T1000 (cell line): ENCODE data around the gene ARPC4.

Experiments
- DNase-seq: peaks from one replicate; lab custom pipeline; 2025; ENCODE audit warnings: mixed read lengths; lab: John Stamatoyannopoulos, UW

ARPC4 gene

DNA sequence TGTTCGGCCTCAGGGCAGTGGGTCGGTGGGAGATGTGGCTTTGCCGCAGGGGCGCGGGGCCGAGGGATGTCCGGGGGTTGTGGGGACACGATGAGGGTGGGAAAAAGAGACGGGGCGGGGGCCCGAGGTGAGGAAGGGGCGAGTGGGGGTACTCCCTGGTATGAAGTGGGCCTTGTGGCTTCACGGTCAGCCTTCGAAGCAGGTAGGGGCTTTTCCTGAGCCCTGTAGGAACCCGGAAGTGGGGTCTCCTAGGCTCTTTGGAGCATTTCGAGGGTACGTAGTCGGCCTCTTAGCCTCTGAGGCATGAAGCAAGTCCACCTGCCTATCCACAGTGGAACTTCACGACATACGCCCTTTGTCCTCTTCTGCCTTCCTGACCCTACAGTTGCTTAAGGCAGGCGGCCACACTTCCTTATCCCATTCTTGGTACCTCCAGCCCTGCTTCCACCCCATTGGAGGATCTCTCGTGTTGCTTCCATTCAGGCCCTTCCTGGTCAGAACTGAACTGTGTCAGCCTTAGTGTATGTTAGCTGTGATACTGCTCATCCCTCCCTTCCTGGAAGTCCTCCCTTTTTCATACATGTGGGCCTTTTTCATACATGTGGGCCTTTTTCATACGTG, 389 bp downstream of the ARPC4 start:
- DNase-seq, result no peak

DNA sequence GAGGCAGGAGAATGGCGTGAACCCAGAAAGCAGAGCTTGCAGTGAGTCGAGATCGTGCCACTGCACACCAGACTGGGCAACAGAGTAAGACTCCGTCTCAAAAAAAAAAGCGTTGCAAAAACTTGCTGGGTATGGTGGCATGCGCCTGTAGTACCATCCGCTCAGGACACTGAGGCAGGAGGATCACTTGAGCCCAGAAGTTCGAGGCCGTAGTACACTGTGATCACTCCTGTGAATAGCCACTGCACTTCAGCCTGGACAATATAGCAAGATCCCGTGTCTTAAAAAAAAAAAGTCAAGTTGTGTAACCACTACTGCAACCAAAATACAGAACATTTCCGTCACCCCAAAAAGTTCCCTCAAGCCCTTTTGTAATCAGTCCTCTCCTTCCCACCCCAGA, 1.5 kb downstream of the ARPC4 start:
- DNase-seq, result no peak

DNA sequence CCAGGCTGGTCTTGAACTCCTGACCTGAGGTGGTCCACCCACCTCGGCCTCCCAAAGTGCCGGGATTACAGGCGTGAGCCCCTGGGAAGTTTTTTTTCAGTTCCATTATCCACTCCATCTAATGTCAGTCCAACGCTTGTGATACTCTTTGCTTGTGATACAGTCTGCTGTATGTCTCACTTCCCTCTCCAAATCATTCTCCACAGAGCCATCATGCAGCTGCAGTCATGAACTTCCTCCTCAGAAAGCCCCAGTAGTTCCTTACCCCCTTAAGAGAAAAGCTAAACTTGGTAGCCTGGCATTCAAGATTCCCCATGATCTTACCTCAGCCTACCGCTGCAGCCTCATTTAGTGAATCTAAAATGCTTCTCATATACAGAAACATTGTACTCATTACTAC, 2.3 kb downstream of the ARPC4 start:
- no peak for DNase-seq

DNA sequence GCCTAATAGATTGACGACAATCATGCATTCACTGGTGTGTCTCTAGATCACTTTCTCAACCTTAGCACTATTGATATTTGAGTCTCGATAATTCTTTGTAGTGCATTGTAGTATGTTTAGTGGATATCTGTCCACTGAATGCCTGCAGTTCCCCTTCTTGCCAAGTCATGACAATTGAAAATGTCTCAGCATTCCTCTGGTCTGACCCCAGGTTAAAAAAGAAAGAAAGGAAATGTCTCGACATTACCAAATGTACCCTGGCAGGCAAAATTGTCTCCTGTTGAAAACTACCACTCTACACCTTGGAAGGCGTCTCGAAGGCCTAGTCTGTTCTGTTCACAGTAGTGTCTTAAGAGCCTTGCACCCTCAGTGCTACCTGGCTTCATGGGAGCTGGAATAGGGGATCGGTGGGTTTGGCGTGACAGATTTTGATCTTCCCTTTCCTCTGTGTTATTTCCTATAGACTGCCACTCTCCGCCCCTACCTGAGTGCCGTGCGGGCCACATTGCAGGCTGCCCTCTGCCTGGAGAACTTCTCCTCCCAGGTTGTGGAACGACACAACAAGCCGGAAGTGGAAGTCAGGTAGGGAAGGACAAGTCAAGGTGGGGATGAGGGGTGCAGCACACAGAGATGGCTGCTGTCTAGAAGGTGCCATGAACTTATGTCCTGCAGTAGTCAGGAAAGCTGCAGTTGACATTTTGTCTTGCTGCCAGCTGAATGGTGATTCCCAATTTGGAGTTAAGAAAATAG, 4.5 kb downstream of the ARPC4 start:
- DNase-seq, result no peak

DNA sequence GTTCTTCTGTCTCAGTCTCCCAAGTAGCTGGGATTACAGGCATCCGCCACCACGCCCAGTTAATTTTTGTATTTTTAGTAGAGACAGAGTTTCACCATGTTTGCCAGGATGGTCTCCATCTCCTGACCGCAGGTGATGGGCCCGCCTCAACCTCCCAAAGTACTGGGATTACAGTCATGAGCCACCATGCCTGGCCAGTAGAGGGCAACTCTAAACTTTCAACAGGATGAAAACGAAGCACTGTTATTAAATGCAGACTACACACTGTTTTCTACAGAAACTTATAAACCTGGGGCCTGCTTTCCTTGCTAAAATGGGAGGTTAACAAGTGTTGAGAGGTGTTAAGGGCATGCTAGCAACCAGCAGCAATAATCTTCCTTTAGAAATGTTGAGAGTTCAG, 7.6 kb downstream of the ARPC4 start:
- DNase-seq, result no peak

DNA sequence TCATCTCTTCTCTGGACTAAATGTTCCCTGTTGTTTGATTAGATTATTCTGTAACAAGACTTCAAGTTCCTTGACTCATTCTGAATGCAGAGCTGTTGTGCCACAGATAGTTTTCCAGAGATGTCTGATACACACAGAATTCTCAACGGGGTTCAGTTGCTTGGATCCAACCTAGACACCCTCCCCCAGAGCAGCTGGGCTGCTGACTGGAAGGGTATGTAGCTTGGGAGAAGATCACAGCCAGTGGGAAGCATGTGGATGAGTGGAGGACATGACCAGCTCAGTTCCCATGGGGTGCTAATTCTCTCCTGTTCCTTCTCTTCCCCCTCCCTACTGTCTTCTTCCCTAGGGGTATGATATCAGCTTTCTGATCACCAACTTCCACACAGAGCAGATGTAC, 10.6 kb downstream of the ARPC4 start:
- no peak for DNase-seq

DNA sequence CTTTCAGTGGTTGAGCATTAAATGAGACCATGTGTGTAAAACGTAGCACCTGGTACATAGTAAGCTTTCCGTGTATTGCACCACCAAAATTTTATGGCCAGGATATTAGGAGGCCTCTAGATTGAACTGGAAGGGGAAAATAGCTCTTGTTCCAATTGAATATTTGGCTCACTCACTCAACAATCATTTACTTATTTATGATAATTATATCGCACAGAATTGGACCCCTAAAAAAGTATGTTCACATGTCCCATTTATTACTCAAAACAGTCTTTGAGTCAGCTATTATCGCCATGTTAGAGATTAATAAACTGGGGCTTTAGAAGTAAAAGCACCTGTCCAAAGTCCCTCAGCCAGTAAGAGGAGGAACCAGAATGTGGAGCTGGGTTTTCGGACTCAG, 12.1 kb downstream of the ARPC4 start:
- DNase-seq, result no peak

DNA sequence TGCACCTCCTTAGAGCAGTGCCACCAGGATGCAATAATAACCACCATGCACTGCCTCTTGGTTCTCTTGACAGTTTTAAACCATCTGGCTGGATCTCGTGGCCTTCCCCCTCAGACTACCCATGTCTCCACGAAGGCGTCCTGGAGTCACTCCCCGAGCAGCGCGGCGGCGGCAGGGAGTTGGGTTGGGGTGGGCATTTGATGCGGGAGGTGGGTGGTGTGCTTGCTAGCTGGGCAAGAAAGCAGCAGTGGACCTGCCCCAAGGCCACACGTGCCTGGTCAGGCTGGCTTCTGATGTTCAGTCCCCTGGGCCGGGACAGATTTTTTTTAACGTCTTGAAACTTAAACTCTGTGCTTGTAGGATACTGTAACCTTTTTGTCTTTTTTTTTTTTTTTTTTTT, 13.3 kb downstream of the ARPC4 start:
- no peak for DNase-seq

DNA sequence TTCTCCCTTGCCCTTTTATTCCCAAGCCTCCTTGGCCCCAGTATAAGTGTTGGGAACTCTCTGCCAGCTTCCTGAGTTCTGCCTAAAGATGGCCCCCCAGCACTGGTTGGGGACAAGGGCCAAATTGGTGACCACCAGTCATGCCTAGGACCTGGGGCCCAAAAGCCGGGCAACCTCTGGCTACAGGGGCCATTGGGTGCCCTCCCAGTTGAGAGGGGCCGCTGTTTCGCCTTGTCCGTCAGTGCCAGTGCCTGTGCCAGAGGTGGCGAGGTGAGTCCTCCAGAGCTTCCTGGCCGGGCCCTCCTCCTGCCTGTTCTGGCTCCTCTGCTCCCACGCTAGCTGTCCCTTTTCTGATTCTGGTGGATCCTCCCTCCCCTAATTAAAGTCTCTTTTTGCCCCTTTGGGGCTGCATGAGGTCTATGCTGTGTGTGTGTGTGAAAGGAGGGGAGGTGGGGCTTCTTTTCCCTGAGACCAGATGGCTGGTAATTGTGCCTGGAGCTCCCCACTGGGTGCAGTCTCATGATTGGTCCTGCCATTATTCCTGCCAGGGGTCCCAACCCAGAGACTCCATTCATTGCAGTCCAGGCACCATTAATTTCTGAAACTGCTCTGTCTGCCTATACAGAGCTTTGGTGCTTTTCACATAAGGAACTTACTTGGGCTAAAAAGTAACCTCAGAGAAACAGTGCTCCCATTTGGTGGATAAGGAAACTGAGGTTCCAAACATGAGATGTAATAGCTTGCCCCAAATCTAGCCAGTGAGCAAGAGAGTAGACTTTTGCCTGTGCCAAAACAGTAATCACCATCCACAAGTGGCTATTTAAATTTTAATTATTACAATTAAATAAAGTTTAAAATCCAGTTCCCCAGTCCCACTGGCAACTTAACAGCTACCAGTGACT, 14.1 kb downstream of the ARPC4 start:
- DNase-seq, result no peak

DNA sequence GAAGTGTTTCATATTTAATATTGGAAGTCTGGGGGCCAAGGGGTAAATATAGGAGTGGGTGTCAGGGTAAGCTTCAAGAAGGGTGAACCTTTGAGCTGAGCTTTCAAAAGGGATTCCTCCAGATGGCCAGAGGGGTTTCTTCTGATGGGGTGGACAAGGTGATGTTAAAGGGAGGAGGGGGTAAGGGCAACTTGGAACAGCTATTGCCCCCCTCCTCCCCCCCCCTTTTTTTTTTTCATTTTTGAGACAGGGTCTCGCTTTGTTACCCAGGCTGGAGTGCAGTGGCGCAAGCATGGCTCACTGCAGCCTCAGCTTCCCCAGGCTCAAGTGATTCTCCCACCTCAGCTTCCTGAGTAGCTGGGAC, 15.1 kb downstream of the ARPC4 start:
- no peak for DNase-seq

DNA sequence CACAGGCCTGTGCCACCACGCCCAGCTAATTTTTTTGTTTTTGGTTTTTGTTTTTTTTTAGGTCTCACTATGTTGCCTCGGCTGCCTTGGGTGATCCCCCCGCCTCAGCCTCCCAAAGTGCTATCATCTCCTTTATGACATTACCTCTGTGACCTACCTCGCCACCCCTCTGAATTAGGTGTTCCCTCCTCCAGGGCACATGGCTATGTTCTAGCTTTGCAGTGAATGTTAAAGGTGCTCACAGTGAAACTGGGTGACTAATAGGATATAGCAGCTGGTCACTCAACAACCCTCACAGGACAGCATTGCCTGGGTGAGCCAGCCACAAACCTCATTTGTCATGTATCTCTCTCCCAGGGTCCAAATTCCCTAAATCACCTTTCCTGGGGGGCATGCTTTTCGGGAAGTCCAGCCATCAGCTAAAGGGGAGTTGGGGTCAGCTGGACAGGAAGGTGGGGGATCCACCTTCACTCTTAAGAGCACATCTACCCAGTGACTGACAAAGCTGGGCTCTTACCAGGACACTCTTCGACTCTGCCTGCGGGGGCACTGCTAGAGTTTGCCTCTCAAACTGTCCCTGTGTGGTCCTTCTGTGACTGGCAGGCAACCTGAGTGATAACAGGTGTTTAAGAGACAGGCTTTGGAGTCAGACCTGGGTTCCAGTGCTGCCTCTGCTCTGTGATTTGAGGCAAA, 15.6 kb downstream of the ARPC4 start:
- DNase-seq, result no peak

DNA sequence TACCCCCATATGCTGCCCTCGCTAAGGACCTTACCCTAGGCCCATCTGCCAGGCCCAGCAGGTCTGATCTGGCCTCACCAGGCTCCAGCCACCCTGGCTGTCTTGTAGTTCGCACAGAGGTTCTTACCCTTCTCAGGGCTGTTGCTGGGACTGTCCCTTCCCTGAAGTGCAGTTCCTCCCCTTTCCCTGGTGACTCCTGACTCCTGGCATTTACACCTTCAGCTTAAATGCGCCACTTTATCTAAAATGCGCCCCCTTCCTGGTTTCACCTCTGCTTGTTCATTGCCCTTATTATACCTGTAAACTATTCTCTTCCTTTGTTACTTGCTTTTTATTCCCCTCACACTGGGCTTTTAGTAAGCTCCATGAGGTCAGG, 16.3 kb downstream of the ARPC4 start:
- DNase-seq, result no peak

DNA sequence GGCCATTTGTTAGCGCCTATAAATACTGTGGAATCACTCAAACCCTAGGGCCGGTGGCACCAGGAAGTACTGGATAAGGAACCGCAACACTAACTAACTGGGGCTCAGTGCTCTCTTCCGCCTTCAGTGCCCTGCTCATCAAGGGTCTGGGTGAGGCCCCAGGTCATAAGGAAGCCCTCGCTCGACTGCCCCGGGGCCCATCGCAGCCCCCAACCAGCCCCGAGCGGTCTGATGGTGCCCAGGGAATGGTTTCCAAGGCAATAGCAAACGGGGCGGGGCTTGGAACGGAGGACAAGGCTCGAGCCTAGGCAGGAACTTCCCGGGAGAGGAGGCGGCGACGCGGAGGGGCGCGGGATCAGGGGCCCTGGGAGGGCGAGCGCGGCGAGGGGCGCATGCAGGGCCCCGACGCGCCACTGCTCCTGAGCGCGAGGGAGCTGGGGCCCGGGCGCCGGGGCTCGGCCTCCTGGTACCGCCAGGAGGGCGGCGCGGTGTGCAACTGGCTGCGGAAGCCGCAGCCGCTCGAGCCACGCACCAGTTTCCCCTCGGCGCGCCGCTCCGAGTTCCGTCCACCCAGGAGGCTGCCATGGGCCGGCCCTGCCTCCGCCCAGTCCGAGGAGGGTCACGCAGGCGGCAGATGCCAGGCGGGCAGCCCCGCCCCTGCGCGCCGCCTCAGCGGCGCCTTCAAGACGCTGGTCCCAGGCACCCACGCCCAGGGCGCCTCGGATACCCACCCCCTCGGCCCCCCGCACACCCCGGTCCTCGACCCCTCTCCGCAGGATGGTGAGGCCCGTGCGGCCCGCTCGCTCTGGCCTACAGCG, 16.9 kb downstream of the ARPC4 start, which contains the start of gene TTLL3:
Gene TTLL3 (plus strand): TSS at position 648 of the 818 bp plus-strand sequence. CDS start 400 bp downstream, outside the sequence.
- DNase-seq, result peak; percentile 12

DNA sequence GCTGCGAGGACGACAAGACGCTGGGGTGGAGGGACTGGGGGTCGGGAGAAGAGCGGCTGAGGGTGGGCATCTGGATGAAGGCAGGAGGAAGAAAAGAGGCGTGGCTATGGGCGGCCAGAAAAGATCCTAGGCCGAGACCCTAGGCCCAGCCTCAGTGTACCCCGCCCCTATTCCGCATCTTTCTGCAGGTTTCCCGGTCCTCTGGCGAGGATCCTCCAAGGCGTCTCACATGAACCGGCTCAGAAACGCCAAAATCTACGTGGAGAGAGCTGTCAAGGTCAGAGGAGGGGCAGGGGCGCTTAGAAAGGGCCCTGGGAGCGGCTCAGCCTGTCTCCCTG, 17.5 kb downstream of the ARPC4 start:
- DNase-seq, result no peak

DNA sequence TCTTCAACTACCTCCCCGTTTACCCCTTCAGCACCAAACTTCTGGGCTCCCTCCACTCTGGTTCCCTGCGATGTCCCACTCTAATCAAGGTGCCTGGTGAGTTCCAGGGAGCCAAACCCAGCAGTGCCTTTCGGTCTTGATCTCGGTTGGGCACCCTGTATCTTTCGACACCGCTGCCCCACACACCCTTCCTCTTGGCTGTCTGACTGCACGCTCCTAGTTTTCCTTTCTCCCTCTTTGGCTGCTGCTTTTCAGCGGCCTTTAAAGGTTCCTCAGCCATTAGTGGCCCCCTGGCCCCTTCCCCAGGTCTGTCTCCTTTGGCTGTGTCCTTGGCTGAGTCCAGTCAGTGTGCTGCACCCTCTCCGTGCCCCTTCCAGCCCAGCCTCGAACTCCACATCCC, 18.0 kb downstream of the ARPC4 start:
- no peak for DNase-seq

DNA sequence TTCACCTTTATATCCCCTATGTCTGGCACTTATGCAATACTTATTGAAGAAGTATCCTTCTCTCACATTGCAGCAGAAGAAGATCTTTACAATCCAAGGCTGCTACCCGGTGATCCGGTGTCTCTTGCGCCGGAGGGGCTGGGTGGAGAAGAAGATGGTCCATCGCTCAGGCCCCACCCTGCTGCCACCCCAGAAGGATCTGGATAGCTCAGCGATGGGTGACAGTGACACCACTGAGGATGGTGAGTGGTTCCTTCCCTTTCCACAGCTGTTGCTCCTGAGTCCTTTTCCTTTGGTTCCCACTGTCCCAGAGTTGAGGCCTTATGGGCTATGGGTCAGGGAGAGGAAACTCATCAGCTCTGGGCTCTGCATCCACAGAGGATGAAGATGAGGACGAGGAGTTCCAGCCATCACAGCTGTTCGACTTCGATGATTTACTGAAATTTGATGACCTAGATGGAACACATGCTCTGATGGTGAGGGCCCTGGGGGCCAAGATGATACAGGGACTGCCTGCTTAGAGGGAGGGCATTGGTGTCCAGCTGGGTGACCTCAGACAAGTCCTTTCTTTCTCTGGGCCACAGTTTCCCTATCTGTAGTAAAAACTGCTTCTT, 20.1 kb downstream of the ARPC4 start:
- DNase-seq, result no peak

DNA sequence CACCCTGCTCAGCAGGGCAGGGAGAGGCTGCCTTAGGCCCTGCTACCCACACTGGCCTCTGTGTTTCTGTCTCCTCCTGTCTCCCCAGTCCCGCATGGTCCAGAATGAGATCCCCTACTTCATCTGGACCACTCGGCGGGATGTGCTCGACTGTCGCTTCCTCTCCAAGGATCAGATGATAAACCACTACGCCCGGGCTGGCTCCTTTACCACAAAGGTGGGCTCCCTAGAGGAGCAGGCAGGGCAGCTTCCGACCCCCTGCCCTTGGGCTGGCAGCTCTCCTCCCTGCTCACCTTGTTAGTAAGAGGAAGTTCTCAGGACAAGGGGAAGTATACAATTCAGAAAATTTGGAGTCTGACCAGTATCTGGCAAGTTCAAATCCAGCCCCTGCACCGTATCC, 23.1 kb downstream of the ARPC4 start:
- no peak for DNase-seq

DNA sequence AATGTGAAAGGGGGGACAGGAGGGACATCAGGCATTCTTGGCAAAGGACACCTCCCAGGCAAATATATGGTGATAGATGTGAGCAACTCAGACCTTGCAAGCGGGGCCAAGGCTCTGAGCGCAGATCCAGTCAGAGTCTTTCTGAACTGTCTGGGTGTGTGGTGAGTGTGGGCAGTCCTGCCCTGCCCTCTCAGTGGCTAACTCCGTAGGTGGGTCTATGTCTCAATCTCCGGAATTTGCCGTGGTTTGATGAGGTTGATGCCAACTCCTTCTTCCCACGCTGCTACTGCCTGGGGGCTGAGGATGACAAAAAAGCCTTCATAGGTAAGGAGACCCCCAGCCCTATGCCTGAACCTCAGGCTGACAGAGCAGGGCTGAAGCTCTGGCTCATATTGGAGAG, 24.6 kb downstream of the ARPC4 start:
- DNase-seq, result no peak

DNA sequence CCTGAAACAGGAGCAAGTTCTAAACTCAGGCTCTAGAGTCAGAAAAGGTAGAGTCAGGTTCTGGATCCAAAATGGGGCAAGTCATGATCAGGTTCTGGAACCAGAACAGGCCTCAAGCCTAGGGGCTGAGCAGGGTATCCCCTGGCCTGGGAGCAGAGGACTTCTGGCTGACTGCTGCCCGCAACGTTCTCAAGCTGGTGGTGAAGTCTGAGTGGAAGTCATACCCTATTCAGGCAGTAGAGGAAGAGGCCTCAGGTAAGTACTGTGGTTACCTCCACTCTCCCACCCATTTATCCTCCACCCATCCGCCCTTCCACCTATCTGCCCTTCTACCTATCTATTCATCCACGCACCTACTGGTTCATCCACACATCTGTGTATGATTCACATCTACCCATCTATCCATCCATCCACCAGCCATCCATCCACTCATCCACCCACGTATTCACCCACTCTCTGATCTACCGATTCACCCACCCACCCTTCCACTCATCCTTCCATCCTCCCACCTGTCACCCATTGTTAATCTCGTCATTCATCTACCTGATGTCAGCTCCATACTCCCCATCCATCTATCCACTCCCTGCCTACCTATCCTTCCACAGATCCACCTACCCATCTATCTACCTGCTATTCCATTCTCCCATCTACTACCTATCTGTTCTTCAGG, 25.9 kb downstream of the ARPC4 start:
- no peak for DNase-seq

DNA sequence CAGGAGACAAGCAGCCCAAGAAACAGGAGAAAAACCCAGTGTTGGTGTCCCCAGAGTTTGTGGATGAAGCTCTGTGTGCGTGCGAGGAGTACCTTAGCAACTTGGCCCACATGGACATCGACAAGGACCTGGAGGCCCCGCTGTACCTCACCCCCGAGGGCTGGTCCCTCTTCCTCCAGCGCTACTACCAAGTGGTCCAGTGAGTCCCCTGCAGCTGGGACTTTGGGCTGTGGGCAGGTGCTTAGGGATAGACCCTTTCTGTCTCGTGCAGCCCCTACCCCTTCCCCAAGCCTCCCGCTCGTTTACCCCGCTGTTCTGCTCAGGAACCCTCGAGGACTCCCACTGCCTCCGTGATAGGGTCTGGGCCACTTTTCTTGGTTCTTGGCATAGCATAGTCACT, 27.7 kb downstream of the ARPC4 start:
- no peak for DNase-seq

DNA sequence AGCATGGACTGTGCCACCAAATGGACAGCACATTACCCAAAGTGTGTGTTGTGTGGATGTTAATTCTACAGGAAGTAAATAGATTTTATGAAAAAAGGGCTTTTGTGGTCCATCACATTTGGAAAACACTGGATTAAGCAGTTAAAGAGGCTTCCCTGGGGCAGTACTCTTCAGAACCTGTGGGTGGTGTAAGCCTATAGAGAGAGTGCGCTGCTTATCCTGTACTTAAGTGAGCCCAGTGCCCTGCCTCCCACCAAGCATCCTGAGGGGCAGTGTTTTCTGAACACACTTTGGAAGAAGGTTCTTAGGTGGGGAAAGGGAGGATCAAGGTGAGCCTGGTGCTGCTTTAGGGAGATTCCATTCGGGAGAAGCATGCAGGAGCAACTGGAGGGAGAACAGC, 28.1 kb downstream of the ARPC4 start:
- DNase-seq, result no peak
